ENCODE data around the gene RPS6KB2.

DNA sequence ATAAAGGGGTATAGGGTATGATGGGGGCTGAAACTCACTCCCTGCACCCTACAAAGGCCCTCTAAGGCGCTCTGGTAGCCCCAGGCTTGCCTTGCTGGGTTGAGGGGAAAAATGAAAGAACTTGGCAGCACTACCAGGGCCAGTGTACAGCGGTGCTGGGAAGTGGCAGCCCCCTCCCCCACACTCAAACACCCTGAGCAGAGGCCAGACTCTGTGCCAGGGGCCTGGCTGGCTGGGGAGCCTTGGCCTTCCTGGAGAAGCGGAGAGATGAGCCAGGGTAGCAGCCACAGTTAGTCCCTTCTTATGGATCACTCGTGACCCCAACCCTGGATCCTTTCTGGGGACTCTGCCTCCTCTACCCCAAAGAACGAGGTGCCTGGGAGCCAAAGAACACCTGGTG lies 38.1 kb downstream of the RPS6KB2 start:
- TF ChIP-seq, protein P1, sequence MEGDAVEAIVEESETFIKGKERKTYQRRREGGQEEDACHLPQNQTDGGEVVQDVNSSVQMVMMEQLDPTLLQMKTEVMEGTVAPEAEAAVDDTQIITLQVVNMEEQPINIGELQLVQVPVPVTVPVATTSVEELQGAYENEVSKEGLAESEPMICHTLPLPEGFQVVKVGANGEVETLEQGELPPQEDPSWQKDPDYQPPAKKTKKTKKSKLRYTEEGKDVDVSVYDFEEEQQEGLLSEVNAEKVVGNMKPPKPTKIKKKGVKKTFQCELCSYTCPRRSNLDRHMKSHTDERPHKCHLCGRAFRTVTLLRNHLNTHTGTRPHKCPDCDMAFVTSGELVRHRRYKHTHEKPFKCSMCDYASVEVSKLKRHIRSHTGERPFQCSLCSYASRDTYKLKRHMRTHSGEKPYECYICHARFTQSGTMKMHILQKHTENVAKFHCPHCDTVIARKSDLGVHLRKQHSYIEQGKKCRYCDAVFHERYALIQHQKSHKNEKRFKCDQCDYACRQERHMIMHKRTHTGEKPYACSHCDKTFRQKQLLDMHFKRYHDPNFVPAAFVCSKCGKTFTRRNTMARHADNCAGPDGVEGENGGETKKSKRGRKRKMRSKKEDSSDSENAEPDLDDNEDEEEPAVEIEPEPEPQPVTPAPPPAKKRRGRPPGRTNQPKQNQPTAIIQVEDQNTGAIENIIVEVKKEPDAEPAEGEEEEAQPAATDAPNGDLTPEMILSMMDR (conservative IDR thresholded peaks at IDR 0.05; ENCODE audit: low read depth, low read length): no peak
- no peak for TF ChIP-seq EZH2 (IDR thresholded peaks at IDR 0.05; ENCODE audit: borderline replicate concordance, low read depth, low read length, poor library complexity, severe bottlenecking)
